HCT116 (cell line): ENCODE data around the gene SULT1A2.

Experiments
- CTCF ChIP-seq, 3 experiments: fragments of 200-600 bp in 1 of 3; sonication (generic) in 1 of 3; IDR thresholded peaks in 2 of 3; conservative IDR thresholded peaks in 1 of 3; 2 replicates each; pipeline ENCODE4 v1.5.1; 2012 to 2017; ENCODE audit warnings: low read depth in 2 of 3, low read length in 2 of 3, antibody characterized with exemption in 1 of 3, borderline replicate concordance in 1 of 3, control low read depth in 1 of 3, mild to moderate bottlenecking in 1 of 3, mixed read lengths in 1 of 3, mixed run types in 1 of 3, moderate library complexity in 1 of 3; ENCODE audit not compliant: insufficient read depth in 1 of 3
- EZH2 ChIP-seq: fragments of 200-600 bp; sonication (generic); IDR thresholded peaks from 2 replicates; pipeline ENCODE4 v1.6.1; 2017; ENCODE audit warnings: antibody characterized with exemption, mixed run types
- EZH2phosphoT487 ChIP-seq: fragments of 200-600 bp; IDR thresholded peaks from 2 replicates; pipeline ENCODE4 v1.6.1; 2018; ENCODE audit warnings: antibody characterized with exemption, borderline replicate concordance
- FOSL1 ChIP-seq: IDR thresholded peaks from 2 replicates; pipeline ENCODE4 v1.6.1; 2012; ENCODE audit warnings: low read depth
- POLR2A ChIP-seq: IDR thresholded peaks from 2 replicates; pipeline ENCODE4 v1.7.0; 2011; ENCODE audit warnings: borderline replicate concordance; ENCODE audit not compliant: insufficient read depth, insufficient read length; ENCODE audit errors: extremely low read depth
- RAD21 ChIP-seq: IDR thresholded peaks from 2 replicates; pipeline ENCODE4 v1.6.1; 2012; ENCODE audit warnings: low read depth, mild to moderate bottlenecking
- SIN3A ChIP-seq: IDR thresholded peaks from 2 replicates; pipeline ENCODE4 v1.6.1; 2012; ENCODE audit warnings: low read depth
- SP1 ChIP-seq: IDR thresholded peaks from 2 replicates; pipeline ENCODE4 v1.6.1; 2012; ENCODE audit warnings: low read depth
- YY1 ChIP-seq: IDR thresholded peaks from 2 replicates; pipeline ENCODE4 v1.6.1; 2011; ENCODE audit warnings: low read length, low read depth, moderate library complexity, mild to moderate bottlenecking; ENCODE audit not compliant: insufficient replicate concordance; ENCODE audit errors: extremely low read depth
- ZNF274 ChIP-seq: fragments of 200-500 bp; sonication (Bioruptor generic); IDR thresholded peaks from 2 replicates; pipeline ENCODE4 v1.6.1; 2014; ENCODE audit warnings: mild to moderate bottlenecking, low read depth, low read length, inconsistent platforms

- TF ChIP-seq ZNF274, result no peak
- TF ChIP-seq EZH2phosphoT487, result no peak
- no peak for TF ChIP-seq YY1
- TF ChIP-seq POLR2A, result no peak
- no peak for TF ChIP-seq CTCF (IDR thresholded peaks at IDR 0.05 in 2 of 3, conservative IDR thresholded peaks at IDR 0.05 in 1 of 3; ENCODE audit: borderline replicate concordance in 1 of 3, insufficient read depth in 1 of 3, low read depth in 2 of 3, low read length in 2 of 3)
- no peak for TF ChIP-seq SIN3A
- no peak for TF ChIP-seq EZH2
- TF ChIP-seq FOSL1, result no peak
- no peak for TF ChIP-seq SP1
- TF ChIP-seq RAD21, result no peak
Measured at GRCh38 chr16:28572696-28573510, 23.9 kb downstream of the SULT1A2 start.
